Occipital lobe (tissue), 2 donors: ENCODE results near the gene SSRP1. TPM values are rescaled to one million over a fixed set of nuclear protein-coding genes. Genes with fewer than 3 reads are reported as not detected.
"Not testable (repeated sequence)": the region's sequence is repeated elsewhere in the genome, so short reads cannot be mapped to it uniquely, and the experiment has no call there.

Source experiments
- DNase-seq: peaks from one replicate; lab custom pipeline; 2025; lab: John Stamatoyannopoulos, UW
- total RNA-seq: library from RNA; depleted of rRNA; stranded (reverse); fragments of >200 nt; gene quantifications from one replicate; pipeline ENCODE4 v1.2.3, GENCODE V29; 2014

Gene SSRP1
- total RNA-seq = 49.8 TPM

DNA sequence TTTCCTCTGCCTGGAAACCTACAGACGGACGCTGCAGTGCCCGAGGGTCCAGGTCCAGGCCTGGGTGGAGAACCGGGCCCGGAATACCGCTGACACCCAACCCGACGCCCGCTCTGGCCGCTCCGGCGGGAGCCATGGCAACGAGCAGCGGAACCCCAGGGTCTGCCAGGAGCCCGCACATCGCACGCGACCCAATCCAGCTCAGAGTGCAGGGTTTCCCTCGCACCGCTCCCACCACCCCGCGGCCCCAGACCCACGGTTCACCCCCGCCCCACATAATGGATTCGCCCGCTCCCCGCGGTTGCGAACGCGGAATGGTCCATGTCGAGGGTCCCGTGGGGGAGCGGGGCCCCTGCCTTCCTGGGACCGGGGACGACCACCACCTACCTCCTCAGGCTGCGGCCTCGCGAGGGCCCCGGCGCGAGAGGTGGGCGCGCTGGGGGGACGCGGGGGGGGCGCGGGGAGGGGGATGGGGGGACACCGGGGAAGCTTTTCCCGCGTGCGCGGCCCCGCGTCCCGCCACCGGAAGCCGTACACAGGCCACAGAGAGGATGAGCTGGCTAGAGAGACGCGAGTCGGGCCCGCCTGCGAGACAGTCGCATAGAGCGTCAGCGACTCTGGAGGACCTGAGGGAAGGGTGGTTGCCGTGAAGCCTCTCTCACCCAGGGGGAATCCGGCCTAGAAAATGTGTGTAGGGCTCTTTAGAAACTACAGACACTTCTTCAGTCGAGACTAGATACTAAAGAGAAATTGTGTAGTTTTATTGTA, at the start of gene SSRP1:
Gene SSRP1, minus strand, starts transcription at position 550 of the 768 bp plus-strand sequence. CDS start 771 bp downstream, outside the sequence.
- DNase-seq = peak; percentile 87

DNA sequence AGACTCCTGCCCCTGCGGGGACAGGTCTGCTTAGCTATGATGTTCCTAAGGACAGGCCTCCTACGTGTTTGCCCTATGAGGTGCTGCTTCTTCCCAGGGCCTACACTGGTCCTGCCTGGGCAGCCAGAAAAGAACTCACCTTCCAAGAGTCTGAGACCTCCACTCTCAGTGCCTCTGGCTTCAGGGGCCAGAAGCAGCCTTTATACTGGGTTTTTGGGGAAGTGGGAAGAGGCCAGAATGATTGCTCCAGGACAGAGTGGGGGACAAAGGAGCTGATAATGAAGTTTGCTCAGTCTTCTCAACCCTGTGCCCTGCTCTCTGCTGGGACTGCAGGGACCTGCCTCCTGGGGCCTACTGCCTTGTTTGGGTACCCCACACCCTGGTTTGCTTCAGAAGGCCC, 45.3 kb upstream of the SSRP1 start, which contains the start of gene PRG3:
Gene PRG3, minus strand, starts transcription at position 176 of the 400 bp plus-strand sequence. CDS start 442 bp downstream, outside the sequence.
- no peak for DNase-seq

- DNase-seq = no peak
Measured at GRCh38 chr11:57379732-57380131, 44.0 kb upstream of the SSRP1 start.

GRCh38 chr11:57378186-57378585, 42.5 kb upstream of the SSRP1 start:
- DNase-seq = no peak

GRCh38 chr11:57377107-57377506, 41.4 kb upstream of the SSRP1 start:
- no peak for DNase-seq

GRCh38 chr11:57376095-57377090, 40.7 kb upstream of the SSRP1 start:
- no peak for DNase-seq

DNA sequence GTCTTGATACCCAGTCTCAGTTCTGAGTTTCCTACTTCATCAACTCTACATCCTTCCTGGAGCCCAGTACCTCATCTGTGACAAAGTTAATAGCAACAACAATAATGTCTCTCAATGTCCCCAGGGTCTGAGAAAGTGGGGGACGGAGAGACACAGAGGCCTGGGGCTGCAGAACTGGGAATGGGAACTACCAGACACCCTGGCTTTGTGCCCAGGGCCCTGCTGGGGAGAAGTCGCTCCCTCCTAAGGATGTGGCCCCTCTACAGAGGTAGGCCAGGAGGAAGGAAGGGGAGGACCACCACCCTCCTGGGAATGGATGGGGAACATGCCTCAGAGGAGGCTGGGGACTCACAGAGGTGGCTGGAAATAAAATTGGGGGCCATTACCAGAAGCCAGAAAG, 39.8 kb upstream of the SSRP1 start:
- DNase-seq = no peak

GRCh38 chr11:57374966-57375365, 39.3 kb upstream of the SSRP1 start:
- DNase-seq = no peak

DNA sequence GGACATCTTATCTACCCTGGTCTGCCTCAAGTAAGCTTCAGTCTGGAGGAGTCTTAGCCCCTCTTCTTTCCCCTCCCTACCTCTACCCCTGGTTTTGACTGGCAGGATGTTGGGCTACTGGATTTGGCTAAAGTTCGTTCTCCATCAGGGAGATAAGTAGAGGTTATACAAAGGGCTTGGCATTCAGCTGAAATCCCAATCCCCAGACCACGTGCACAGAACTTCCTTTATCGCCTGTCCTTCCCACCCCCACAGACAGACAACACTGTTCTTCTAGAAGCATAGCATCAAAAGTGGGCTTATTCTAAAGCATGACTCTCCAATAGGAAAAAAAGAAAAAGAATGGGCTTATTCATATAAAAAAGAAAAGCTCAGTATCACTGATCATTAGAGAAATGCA, 37.5 kb upstream of the SSRP1 start:
- no peak for DNase-seq

DNA sequence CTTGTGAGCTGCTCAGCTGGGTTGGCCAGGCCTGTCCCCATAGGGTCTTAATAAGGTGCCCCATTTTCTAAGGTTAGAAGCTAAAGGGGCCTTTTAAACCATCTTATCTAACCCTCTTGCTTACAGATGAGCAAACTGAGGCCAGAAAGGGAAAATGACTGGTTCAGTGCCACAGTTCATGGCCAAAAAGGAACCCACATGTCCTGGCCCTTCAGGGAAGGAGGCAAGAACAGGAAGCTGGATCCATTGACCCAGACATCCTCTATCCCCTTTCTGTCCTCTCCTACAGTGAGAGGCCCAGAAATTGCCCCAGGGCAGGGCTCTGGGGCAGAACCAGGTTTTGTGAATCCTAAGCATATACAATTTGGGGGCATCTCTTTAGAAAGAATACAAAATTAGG, 35.2 kb upstream of the SSRP1 start:
- DNase-seq = no peak

GRCh38 chr11:57370251-57370650, 34.6 kb upstream of the SSRP1 start:
- DNase-seq = no peak

DNA sequence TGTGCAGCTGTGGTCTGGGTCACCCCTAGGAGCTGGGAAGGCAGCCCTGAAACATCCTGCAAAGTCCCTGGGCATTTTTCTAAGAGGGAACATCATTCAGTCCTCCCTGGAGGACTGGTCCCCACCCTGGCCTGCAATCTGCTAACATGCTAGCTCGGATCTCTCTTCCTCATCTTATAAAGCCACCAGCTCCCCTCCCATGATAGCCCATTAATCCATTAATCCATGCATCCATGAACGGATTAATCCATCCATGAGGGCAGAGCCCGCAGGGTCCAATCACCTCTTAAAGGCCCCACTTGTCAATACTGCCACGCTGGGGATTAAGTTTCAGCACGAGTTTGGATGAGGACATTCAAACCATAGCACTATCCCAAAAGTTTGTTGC, 33.1 kb upstream of the SSRP1 start:
- no peak for DNase-seq

- DNase-seq = no peak
Measured at GRCh38 chr11:57368106-57368844, 32.6 kb upstream of the SSRP1 start.

DNA sequence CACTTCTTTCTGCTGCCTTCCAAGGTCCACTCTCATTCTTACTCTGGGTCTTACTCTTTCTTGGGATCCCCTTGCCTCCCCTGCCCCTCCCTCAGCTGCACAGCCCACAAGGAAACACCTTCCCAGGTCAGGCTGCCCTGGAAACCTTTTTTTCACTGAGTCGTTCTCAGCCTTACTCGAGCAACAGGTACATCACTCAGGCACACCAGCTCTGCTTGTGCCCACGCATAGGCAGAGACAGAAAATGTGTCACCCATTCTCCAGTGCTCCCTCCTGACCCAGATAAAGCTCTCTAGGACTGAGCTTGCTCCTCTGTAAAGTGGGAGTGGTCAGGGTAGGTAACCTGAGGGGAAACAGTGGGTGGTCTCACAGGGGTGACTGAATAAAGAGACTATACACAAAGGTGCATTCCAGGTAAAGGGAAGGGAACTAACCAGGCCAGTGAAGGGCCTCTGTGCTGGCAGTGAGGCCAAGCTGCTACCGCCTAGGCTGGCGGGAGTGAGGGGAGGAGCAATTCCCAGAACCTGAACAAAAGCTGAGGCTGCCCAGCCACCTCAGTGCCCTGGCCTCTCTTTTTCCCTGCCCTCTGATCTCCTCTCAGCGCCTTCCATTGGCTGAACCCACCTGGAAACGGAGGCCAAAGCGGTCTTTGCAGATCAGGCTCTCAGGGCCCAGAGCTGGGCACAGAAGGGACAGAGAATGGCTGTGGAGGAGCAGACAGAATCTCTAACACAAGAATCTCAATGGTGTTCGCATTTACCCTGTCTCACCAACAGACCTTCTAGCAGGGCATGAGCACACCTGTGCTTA, 29.4 kb upstream of the SSRP1 start:
- peak; percentile 15 for DNase-seq

- peak; percentile 46 for DNase-seq
Measured at GRCh38 chr11:57363131-57364080, 27.7 kb upstream of the SSRP1 start.

- DNase-seq = no peak
Measured at GRCh38 chr11:57361926-57362325, 26.2 kb upstream of the SSRP1 start.

DNA sequence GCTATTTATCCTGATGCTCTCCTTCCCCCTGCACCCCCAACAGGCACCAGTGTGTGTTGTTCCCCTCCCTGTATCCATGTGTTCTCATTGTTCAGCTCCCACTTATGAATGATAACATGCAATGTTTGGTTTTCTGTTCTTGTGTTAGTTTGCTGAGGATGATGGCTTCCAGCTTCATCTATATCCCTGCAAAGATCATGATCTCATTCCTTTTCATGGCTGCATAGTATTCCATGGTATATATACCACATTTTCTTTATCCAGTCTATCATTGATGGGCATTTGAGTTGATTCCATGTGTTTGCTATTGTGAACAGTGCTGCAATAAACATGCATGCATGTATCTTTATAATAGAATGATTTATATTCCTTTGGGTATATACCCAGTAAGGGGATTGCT, 25.7 kb upstream of the SSRP1 start:
- DNase-seq = not testable (repeated sequence)

GRCh38 chr11:57360991-57361390, 25.3 kb upstream of the SSRP1 start:
- DNase-seq = no peak

GRCh38 chr11:57359896-57360690, 24.4 kb upstream of the SSRP1 start:
- DNase-seq = no peak
